ENCODE data around the gene BBLN.

Gene BBLN

DNA sequence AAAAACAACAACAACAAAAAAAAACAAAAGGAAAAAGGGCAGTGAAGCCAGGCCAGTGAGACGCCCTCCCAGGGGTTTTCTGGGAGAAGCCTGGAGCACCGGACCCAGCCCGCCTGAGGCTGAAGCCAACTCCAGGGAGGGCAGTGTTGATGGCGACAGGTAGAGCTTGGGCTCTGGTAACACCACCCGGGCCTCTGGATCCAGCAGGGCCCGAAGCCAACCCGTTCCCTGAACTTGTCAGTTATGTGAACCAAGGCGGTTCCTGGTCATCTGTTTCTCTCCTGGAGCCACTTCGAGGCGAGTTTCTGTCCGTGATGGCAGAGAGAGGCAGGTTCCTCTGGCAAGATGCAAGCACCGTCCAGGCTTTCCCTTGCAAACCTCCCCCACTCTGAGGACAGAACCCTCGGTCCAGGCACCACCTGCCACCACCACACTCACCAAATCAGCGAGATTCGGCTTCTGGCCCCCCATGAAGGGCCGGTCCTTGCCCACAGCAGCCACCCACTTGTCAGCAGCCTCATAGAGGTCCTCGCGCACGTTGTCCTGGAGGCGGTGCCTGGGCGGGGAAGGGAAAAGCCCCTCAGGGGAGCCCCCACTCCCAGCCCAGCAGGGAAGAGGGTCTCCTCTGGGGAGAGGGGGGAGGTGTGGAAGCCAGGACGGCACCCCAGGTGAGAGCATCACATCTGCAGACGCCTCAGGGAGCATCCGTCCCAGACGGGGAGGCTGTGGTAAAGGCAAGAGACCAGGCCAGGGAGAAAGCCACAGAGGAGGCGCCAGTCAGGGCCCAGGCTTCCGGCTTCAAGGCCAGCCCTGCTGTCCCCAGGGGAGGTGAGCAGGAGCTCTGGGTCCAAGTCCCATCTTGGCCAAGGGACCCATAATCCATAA, 37.9 kb upstream of the BBLN start:
- no peaks in the 10 kb centered on the region for H3K9me2 ChIP-seq (replicated peaks; ENCODE audit: insufficient read depth, low read length)
- no peaks in the 10 kb centered on the region for H3K27me3 ChIP-seq (replicated peaks; ENCODE audit: insufficient read depth, low read length)
- H3K4me3 ChIP-seq (ENCODE audit: low read length) = no peak overlapping the region
- no peaks in the 10 kb centered on the region for H3K4me1 ChIP-seq (ENCODE audit: low read length)
- H3K9ac ChIP-seq (ENCODE audit: low read length) = no peak overlapping the region
- no peak overlapping the region for H2AFZ ChIP-seq (ENCODE audit: low read length)
- 0 out of 2 replicates have a peak, but pooled peaks cover 4% of the 10 kb centered on the region for H3F3A ChIP-seq (ENCODE audit: insufficient read depth, low read length)
- H3K4me2 ChIP-seq (ENCODE audit: low read depth, low read length) = no peak overlapping the region
- H3K27ac ChIP-seq (ENCODE audit: low read length) = no peak overlapping the region
- H3K9me3 ChIP-seq (replicated peaks; ENCODE audit: insufficient read depth, low read length) = no peaks in the 10 kb centered on the region
- DNase-seq = no peak
- H4K20me1 ChIP-seq (ENCODE audit: insufficient read depth, low read length) = no peaks in the 10 kb centered on the region
- peaks cover 30% of the 10 kb centered on the region for H3K79me2 ChIP-seq (ENCODE audit: low read length)
- TF ChIP-seq, protein P1, sequence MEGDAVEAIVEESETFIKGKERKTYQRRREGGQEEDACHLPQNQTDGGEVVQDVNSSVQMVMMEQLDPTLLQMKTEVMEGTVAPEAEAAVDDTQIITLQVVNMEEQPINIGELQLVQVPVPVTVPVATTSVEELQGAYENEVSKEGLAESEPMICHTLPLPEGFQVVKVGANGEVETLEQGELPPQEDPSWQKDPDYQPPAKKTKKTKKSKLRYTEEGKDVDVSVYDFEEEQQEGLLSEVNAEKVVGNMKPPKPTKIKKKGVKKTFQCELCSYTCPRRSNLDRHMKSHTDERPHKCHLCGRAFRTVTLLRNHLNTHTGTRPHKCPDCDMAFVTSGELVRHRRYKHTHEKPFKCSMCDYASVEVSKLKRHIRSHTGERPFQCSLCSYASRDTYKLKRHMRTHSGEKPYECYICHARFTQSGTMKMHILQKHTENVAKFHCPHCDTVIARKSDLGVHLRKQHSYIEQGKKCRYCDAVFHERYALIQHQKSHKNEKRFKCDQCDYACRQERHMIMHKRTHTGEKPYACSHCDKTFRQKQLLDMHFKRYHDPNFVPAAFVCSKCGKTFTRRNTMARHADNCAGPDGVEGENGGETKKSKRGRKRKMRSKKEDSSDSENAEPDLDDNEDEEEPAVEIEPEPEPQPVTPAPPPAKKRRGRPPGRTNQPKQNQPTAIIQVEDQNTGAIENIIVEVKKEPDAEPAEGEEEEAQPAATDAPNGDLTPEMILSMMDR (IDR thresholded peaks at IDR 0.05; ENCODE audit: low read length) = no peak
- TF ChIP-seq EZH2 (optimal IDR thresholded peaks at IDR 0.05; ENCODE audit: low read depth, low read length) (no peak), EZH2phosphoT487 (IDR thresholded peaks at IDR 0.05; ENCODE audit: low read length) (no peak)
- H3K36me3 ChIP-seq (replicated peaks; ENCODE audit: insufficient read depth, low read length) = no peaks in the 10 kb centered on the region

DNA sequence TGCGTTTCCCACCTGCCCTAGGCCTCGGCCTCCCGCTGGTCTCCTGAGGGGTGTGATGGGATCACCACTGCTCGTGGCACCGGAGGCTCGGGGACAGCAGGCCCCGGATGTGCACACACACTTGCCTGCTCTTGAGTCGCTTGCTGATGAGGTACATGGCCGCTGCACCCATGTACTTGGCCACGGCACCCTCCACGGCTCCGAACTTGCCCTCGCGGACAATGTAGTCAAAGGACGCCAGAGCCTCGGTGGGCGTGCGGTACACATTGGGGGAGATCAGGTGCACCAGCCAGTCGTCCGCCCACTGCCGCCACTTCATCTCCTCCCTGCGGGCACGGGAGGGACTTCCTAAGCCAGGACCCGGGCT, 37.3 kb upstream of the BBLN start:
- no peaks in the 10 kb centered on the region for H3K36me3 ChIP-seq (replicated peaks; ENCODE audit: insufficient read depth, low read length)
- no peak overlapping the region for H3K27ac ChIP-seq (ENCODE audit: low read length)
- peaks cover 33% of the 10 kb centered on the region for H3K79me2 ChIP-seq (ENCODE audit: low read length)
- H3K4me2 ChIP-seq (ENCODE audit: low read depth, low read length) = no peak overlapping the region
- no peak overlapping the region for H2AFZ ChIP-seq (ENCODE audit: low read length)
- no peak overlapping the region for H3K9ac ChIP-seq (ENCODE audit: low read length)
- H3K9me2 ChIP-seq (replicated peaks; ENCODE audit: insufficient read depth, low read length) = no peaks in the 10 kb centered on the region
- no peaks in the 10 kb centered on the region for H3K27me3 ChIP-seq (replicated peaks; ENCODE audit: insufficient read depth, low read length)
- H3F3A ChIP-seq (ENCODE audit: insufficient read depth, low read length) = 0 out of 2 replicates have a peak, but pooled peaks cover 4% of the 10 kb centered on the region
- TF ChIP-seq, protein P1 (IDR thresholded peaks at IDR 0.05; ENCODE audit: low read length) = no peak
- TF ChIP-seq EZH2 (optimal IDR thresholded peaks at IDR 0.05; ENCODE audit: low read depth, low read length) (no peak), EZH2phosphoT487 (IDR thresholded peaks at IDR 0.05; ENCODE audit: low read length) (no peak)
- no peak overlapping the region for H3K4me3 ChIP-seq (ENCODE audit: low read length)
- H4K20me1 ChIP-seq (ENCODE audit: insufficient read depth, low read length) = no peaks in the 10 kb centered on the region
- no peaks in the 10 kb centered on the region for H3K9me3 ChIP-seq (replicated peaks; ENCODE audit: insufficient read depth, low read length)
- no peaks in the 10 kb centered on the region for H3K4me1 ChIP-seq (ENCODE audit: low read length)
- DNase-seq = no peak

GRCh38 chr9:128123451-128124080, 36.5 kb upstream of the BBLN start:
- 0 out of 2 replicates have a peak, but pooled peaks cover 4% of the 10 kb centered on the region for H3F3A ChIP-seq (ENCODE audit: insufficient read depth, low read length)
- H3K4me3 ChIP-seq (ENCODE audit: low read length) = no peak overlapping the region
- no peak overlapping the region for H3K4me2 ChIP-seq (ENCODE audit: low read depth, low read length)
- H3K27me3 ChIP-seq (replicated peaks; ENCODE audit: insufficient read depth, low read length) = no peaks in the 10 kb centered on the region
- peaks cover 33% of the 10 kb centered on the region for H3K79me2 ChIP-seq (ENCODE audit: low read length)
- no peaks in the 10 kb centered on the region for H4K20me1 ChIP-seq (ENCODE audit: insufficient read depth, low read length)
- no peaks in the 10 kb centered on the region for H3K36me3 ChIP-seq (replicated peaks; ENCODE audit: insufficient read depth, low read length)
- no peaks in the 10 kb centered on the region for H3K4me1 ChIP-seq (ENCODE audit: low read length)
- H3K27ac ChIP-seq (ENCODE audit: low read length) = no peak overlapping the region
- TF ChIP-seq EZH2 (optimal IDR thresholded peaks at IDR 0.05; ENCODE audit: low read depth, low read length) (no peak), EZH2phosphoT487 (IDR thresholded peaks at IDR 0.05; ENCODE audit: low read length) (no peak)
- TF ChIP-seq, protein P1 (IDR thresholded peaks at IDR 0.05; ENCODE audit: low read length) = no peak
- DNase-seq = no peak
- H3K9me3 ChIP-seq (replicated peaks; ENCODE audit: insufficient read depth, low read length) = no peaks in the 10 kb centered on the region
- no peak overlapping the region for H2AFZ ChIP-seq (ENCODE audit: low read length)
- no peak overlapping the region for H3K9ac ChIP-seq (ENCODE audit: low read length)
- no peaks in the 10 kb centered on the region for H3K9me2 ChIP-seq (replicated peaks; ENCODE audit: insufficient read depth, low read length)

Measured in MM.1S (cell line).